Kidney (tissue), 14 donors: ENCODE measurements around the gene ANXA1. TPM values are rescaled to one million over a fixed set of nuclear protein-coding genes. Genes with fewer than 3 reads are reported as not detected.

Experiments used
- DNase-seq, 5 donors: peaks; one replicate each; pipeline ENCODE4 v3.0.0-alpha.2; 2013 to 2020
- FAIRE-seq: peaks from 2 replicates; lab custom pipeline; 2012; peaks lifted over from hg19 to GRCh38; lab: Jason Lieb, UNC
- H3K27ac ChIP-seq, 2 donors: one replicate each; pipeline ENCODE4 v1.7.0; 2013; ENCODE audit warnings: low read depth in 2 of 2, low read length in 2 of 2, inconsistent platforms in 1 of 2
- H3K27me3 ChIP-seq: one replicate; pipeline ENCODE4 v1.7.1; 2013; ENCODE audit warnings: low read length, inconsistent platforms; ENCODE audit not compliant: control insufficient read depth, insufficient read depth
- H3K36me3 ChIP-seq, 3 donors: one replicate each; pipeline versions ENCODE4 v1.7.0 to v1.7.1; 2013; ENCODE audit warnings: low read length in 3 of 3, control low read depth in 1 of 3, inconsistent platforms in 1 of 3; ENCODE audit not compliant: insufficient read depth in 3 of 3, control insufficient read depth in 2 of 3
- H3K4me1 ChIP-seq, 3 donors: one replicate each; pipeline versions ENCODE4 v1.7.0 to v1.7.1; 2013; ENCODE audit warnings: low read length in 3 of 3, inconsistent platforms in 1 of 3, low read depth in 1 of 3; ENCODE audit not compliant: control insufficient read depth in 2 of 3, insufficient read depth in 2 of 3
- H3K4me3 ChIP-seq, 3 donors: one replicate each; pipeline versions ENCODE4 v1.7.0 to v1.8.1; 2013; ENCODE audit warnings: low read length in 3 of 3, control low read depth in 1 of 3, inconsistent platforms in 1 of 3
- H3K9ac ChIP-seq, 3 donors: one replicate each; pipeline versions ENCODE4 v1.7.0 to v1.7.1; 2013; ENCODE audit warnings: low read length in 3 of 3, control low read depth in 1 of 3, inconsistent platforms in 1 of 3
- H3K9me3 ChIP-seq, 3 donors: one replicate each; pipeline versions ENCODE4 v1.7.0 to v1.7.1; 2013; ENCODE audit warnings: low read length in 3 of 3, control low read depth in 1 of 3, inconsistent platforms in 1 of 3; ENCODE audit not compliant: control insufficient read depth in 2 of 3, insufficient read depth in 1 of 3
- intact Hi-C: fragments of 100-400 bp; cut with DNase I; formaldehyde crosslinking; loops from one replicate; pipeline ENCODE4 v1.11.1; 2022
- polyA plus RNA-seq: library from polyadenylated mRNA; stranded (reverse); fragments of 350-450 nt; fragmentation: Illumina TruSeq; extraction: RNeasy Lipid Tissue Mini Kit (QIAGEN cat#74804); gene quantifications from one replicate; pipeline ENCODE4 v1.2.3, GENCODE V29; 2014; ENCODE audit warnings: low read depth, low replicate concordance; ENCODE audit not compliant: insufficient read depth
- total RNA-seq: library from RNA; stranded (reverse); fragmentation: NEBNext Ultra II Directional; extraction: Animal tissue kit (Norgen Biotek cat#: 25700); gene quantifications from one replicate; pipeline ENCODE4 v1.2.1, GENCODE V29; 2021
- TF ChIP-seq, protein P1 (sequence below): IDR thresholded peaks from 3 replicates; pipeline ENCODE4 v1.5.1; 2012; ENCODE audit warnings: mild to moderate bottlenecking, moderate library complexity, borderline replicate concordance; ENCODE audit not compliant: insufficient read depth; ENCODE audit errors: extremely low read depth
- donor health status: control.
- donor health status: control.
- donor health status: control.
- donor health status: control.
- donor health status: control.
- donor health status: DM: yes; HTN: yes; CAD: no.
- donor health status: Normal renal cell carcinoma (clear cell type).

ANXA1 gene
- total and polyA plus RNA-seq, 2 donors from 2014 or later = 65.2 to 250 TPM

DNA sequence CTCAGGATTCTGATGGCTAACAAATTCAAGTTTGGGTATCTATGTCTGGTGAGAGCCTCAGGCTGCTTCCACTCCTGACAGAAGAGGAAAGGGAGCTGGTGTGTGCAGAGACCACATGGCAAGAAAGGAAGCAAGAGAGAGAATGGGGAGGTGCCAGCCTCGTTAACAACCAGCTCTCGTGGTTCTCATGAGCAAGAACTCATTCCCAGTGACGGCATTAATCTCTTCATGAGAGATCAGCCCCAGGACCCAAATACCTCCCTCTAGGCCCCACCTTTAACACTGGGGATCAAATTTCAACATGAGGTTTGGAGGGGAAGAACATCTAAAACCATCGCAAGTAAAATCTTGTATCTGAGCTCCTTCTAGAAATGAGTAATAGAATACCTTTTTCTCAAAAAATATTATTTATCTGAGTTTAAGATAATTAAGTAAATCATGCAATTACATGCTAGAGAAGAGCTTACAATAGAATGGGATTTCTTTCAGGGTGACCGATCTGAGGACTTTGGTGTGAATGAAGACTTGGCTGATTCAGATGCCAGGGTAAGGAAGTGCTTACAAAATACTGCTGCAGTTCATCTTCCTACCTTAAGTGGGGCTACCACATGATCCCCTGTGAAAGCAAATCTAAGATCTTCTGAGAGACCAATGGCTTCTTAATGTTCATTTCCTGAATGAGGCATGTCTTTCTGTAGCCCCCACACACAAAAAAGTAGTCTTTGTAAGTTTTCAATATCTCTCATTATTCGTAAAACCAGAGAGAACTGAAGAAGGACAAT is 11.5 kb downstream of the ANXA1 start:
- Histone ChIP-seq H3K9ac (no peak overlapping the region), H3K4me3 (no peak overlapping the region), H3K4me1 (no peaks in the 10 kb centered on the region), H3K27me3 (no peaks in the 10 kb centered on the region), H3K27ac (no peak overlapping the region), H3K36me3 (peaks cover 0 to 2% (median 0%) of the 10 kb centered on the region in 3 donors), H3K9me3 (no peaks in the 10 kb centered on the region)
- intact Hi-C loops = no loop called here
- DNase-seq (no peak), FAIRE-seq (no peak)
- TF ChIP-seq, protein P1, sequence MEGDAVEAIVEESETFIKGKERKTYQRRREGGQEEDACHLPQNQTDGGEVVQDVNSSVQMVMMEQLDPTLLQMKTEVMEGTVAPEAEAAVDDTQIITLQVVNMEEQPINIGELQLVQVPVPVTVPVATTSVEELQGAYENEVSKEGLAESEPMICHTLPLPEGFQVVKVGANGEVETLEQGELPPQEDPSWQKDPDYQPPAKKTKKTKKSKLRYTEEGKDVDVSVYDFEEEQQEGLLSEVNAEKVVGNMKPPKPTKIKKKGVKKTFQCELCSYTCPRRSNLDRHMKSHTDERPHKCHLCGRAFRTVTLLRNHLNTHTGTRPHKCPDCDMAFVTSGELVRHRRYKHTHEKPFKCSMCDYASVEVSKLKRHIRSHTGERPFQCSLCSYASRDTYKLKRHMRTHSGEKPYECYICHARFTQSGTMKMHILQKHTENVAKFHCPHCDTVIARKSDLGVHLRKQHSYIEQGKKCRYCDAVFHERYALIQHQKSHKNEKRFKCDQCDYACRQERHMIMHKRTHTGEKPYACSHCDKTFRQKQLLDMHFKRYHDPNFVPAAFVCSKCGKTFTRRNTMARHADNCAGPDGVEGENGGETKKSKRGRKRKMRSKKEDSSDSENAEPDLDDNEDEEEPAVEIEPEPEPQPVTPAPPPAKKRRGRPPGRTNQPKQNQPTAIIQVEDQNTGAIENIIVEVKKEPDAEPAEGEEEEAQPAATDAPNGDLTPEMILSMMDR = no peak

DNA sequence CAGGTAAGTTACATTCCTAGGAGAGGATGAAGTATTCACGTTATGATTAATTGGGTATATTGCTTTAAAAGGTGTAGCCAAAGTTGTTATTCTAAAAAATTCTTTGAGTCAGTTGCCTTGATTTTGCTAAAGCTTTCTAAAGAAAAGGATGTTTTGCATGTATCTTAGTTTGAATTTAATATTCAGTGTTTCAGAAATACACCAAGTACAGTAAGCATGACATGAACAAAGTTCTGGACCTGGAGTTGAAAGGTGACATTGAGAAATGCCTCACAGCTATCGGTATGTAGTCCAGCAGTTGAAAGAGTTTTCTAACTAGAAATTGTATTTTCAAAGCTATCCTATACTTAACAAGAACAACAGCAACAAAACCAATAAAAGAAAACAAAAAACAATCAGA is 14.2 kb downstream of the ANXA1 start:
- FAIRE-seq (no peak), DNase-seq (no peak)
- H3K36me3 ChIP-seq = peaks cover 0 to 2% (median 0%) of the 10 kb centered on the region in 3 donors
- no peaks in the 10 kb centered on the region for H3K4me1 ChIP-seq
- H3K27me3 ChIP-seq = no peaks in the 10 kb centered on the region
- no peak overlapping the region for H3K9ac ChIP-seq
- H3K27ac ChIP-seq = no peak overlapping the region
- TF ChIP-seq, protein P1 = no peak
- no peaks in the 10 kb centered on the region for H3K9me3 ChIP-seq
- intact Hi-C loops = no loop called here
- no peak overlapping the region for H3K4me3 ChIP-seq

DNA sequence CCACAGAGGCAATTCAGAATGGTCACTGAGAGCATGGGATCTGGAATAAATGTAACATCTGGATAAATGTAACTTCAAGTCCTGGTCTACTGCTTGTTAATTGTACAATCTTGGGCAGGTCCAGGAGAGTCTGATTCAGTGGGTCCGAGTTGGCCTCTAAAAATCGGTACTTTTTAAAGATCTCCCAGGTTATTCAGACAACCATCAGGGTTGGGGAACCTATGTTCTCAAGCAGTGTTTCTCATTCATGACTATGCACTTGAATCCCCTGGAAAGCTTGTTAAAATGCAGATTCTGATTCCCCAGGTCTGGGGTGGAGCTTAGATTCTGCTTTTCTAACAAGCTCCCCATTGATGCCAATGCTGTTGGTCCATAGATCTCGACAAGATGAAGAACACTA is 14.8 kb downstream of the ANXA1 start:
- H3K27me3 ChIP-seq = no peaks in the 10 kb centered on the region
- TF ChIP-seq, protein P1 = no peak
- peaks cover 0 to 2% (median 0%) of the 10 kb centered on the region in 3 donors for H3K36me3 ChIP-seq
- no peak overlapping the region for H3K27ac ChIP-seq
- FAIRE-seq = no peak
- no peak for DNase-seq
- no peaks in the 10 kb centered on the region for H3K9me3 ChIP-seq
- no peak overlapping the region for H3K4me3 ChIP-seq
- intact Hi-C loops = no loop called here
- no peak overlapping the region for H3K9ac ChIP-seq
- H3K4me1 ChIP-seq = no peaks in the 10 kb centered on the region

DNA sequence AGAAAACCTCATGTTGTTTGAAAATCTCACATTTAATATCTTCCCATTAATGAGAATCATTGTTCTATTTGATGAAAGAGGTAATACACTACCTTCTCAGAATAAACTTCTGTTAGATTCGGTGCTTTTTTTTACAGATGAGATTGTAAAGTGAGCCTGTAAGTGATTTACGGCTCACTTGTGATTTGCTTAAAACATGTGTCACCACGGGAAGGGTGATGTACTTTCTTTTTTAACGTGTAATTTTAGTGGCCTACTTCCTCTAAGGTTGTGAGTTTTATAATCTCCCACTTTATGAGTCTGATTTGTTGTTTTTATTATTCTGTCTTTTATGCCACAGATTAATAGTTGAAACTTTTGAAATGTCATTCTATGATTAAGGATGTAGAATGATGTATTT is 15.9 kb downstream of the ANXA1 start:
- no peak overlapping the region for H3K4me3 ChIP-seq
- TF ChIP-seq, protein P1 = no peak
- no peaks in the 10 kb centered on the region for H3K27me3 ChIP-seq
- FAIRE-seq (no peak), DNase-seq (peak in 1 of 5 donors; percentile 21)
- no peak overlapping the region for H3K27ac ChIP-seq
- H3K4me1 ChIP-seq = no peaks in the 10 kb centered on the region
- no peak overlapping the region for H3K9ac ChIP-seq
- intact Hi-C loops = no loop called here
- H3K36me3 ChIP-seq = peaks cover 0 to 2% (median 0%) of the 10 kb centered on the region in 3 donors
- H3K9me3 ChIP-seq = no peaks in the 10 kb centered on the region
